GM12878 (cell line): ENCODE results near the gene CSH2. TPM values are rescaled to one million over a fixed set of nuclear protein-coding genes. Genes with fewer than 3 reads are reported as not detected.
A peak's percentile ranks its signal among the peaks of the same experiment; 100 is the strongest.

Experiments used
- ATAC-seq: fragments of 200-7000 bp; cut with Tn5 transposase; 3 replicates; pipeline ENCODE4 v1.9.1; 2020; ENCODE audit warnings: mild to moderate bottlenecking, moderate library complexity
- BruUV-seq: library from RNA; stranded (reverse); fragments of 400-500 nt; replicated peaks from 2 replicates; lab custom pipeline; 2021; lab: Mats Ljungman, UMichigan
- CTCF ChIA-PET: fragments of 300-600 bp; sonication (Branson Sonifier 250); formaldehyde crosslinking; extraction: SDS; loops from one replicate; lab custom pipeline; 2021; ENCODE audit warnings: inconsistent platforms; lab: Yijun Ruan, JAX
- POLR2A ChIA-PET: fragments of 350-600 bp; formaldehyde crosslinking; extraction: SDS; loops from one replicate; lab custom pipeline; 2021; ENCODE audit warnings: inconsistent platforms; lab: Charles Lee
- RAD21 ChIA-PET: fragments of 300-600 bp; sonication (Branson Sonifier 250); formaldehyde crosslinking; loops from one replicate; lab custom pipeline; 2023; ENCODE audit warnings: antibody characterized with exemption; ENCODE audit not compliant: unreplicated experiment; lab: Charles Lee
- SMC1A ChIA-PET: fragments of 300-600 bp; sonication (Branson Sonifier 250); formaldehyde crosslinking; loops from one replicate; lab custom pipeline; 2023; ENCODE audit not compliant: unreplicated experiment, uncharacterized antibody; lab: Charles Lee
- DNase-seq: peaks from one replicate; pipeline ENCODE4 v3.0.0-alpha.2; 2011; ENCODE audit warnings: low read depth, low spot score
- FAIRE-seq: peaks from 3 replicates; lab custom pipeline; 2011; peaks lifted over from hg19 to GRCh38; lab: Jason Lieb, UNC
- H2AFZ ChIP-seq: 2 replicates; pipeline ENCODE4 v1.6.0; 2011; ENCODE audit warnings: low read depth, low read length, control low read depth; ENCODE audit not compliant: control insufficient read depth
- H3K27ac ChIP-seq: 2 replicates; pipeline ENCODE4 v1.5.1; 2011; ENCODE audit warnings: control low read depth; ENCODE audit not compliant: control insufficient read depth, insufficient read depth
- H3K27me3 ChIP-seq, 2 experiments: replicated peaks in 1 of 2; 2 replicates each; pipeline versions ENCODE4 v1.6.0 to v1.6.1; 2011; ENCODE audit warnings: low read length in 1 of 2; ENCODE audit not compliant: control insufficient read depth in 2 of 2, insufficient read depth in 2 of 2
- H3K36me3 ChIP-seq, 2 experiments: 2 replicates each; pipeline ENCODE4 v1.5.1; 2011; ENCODE audit warnings: low read length in 1 of 2; ENCODE audit not compliant: control insufficient read depth in 2 of 2, insufficient read depth in 2 of 2
- H3K4me1 ChIP-seq: 2 replicates; pipeline ENCODE4 v1.6.1; 2011; ENCODE audit warnings: mild to moderate bottlenecking, low read length, moderate library complexity, mixed read lengths; ENCODE audit not compliant: control insufficient read depth, insufficient read depth
- H3K4me2 ChIP-seq: 2 replicates; pipeline ENCODE4 v1.6.0; 2011; ENCODE audit warnings: control low read depth; ENCODE audit not compliant: control insufficient read depth, insufficient read depth
- H3K4me3 ChIP-seq: fragments of 200-600 bp; sonication (generic); 2 replicates; pipeline ENCODE4 v1.5.1; 2016
- H3K79me2 ChIP-seq: 2 replicates; pipeline ENCODE4 v1.6.0; 2011; ENCODE audit warnings: low read length; ENCODE audit not compliant: control insufficient read depth, insufficient read depth
- H3K9ac ChIP-seq: 2 replicates; pipeline ENCODE4 v1.8.0; 2011; ENCODE audit warnings: low read length, control low read depth, mixed read lengths; ENCODE audit not compliant: control insufficient read depth, insufficient read depth
- H3K9me3 ChIP-seq: replicated peaks from 3 replicates; pipeline ENCODE4 v1.5.1; 2011; ENCODE audit warnings: mild to moderate bottlenecking, low read length; ENCODE audit not compliant: control insufficient read depth, insufficient read depth
- H4K20me1 ChIP-seq: 2 replicates; pipeline ENCODE4 v1.6.0; 2011; ENCODE audit not compliant: control insufficient read depth, insufficient read depth
- CEBPB ChIP-seq, 2 experiments: fragments of 150-350 bp in 1 of 2; IDR thresholded peaks; 2 replicates each; pipeline ENCODE4 v1.6.1; 2012 to 2014; ENCODE audit warnings: low read depth in 2 of 2, low read length in 2 of 2, borderline replicate concordance in 1 of 2, inconsistent platforms in 1 of 2
- ETV6 ChIP-seq, 2 experiments: fragments of 450-650 bp in 1 of 2; IDR thresholded peaks in 1 of 2; conservative IDR thresholded peaks in 1 of 2; 2 replicates each; pipeline ENCODE4 v1.6.1; 2014; ENCODE audit warnings: antibody characterized with exemption in 1 of 2, borderline replicate concordance in 1 of 2, low read depth in 1 of 2, mild to moderate bottlenecking in 1 of 2, moderate library complexity in 1 of 2
- FOXK2 ChIP-seq: fragments of 450-650 bp; IDR thresholded peaks from 2 replicates; pipeline ENCODE4 v1.6.1; 2017; ENCODE audit warnings: mild to moderate bottlenecking, moderate library complexity
- KLF5 ChIP-seq: fragments of 450-650 bp; IDR thresholded peaks from 2 replicates; pipeline ENCODE4 v1.6.1; 2014; ENCODE audit warnings: mild to moderate bottlenecking; ENCODE audit not compliant: partially characterized antibody
- MYB ChIP-seq: fragments of 150-350 bp; IDR thresholded peaks from 2 replicates; pipeline ENCODE4 v1.6.1; 2014; ENCODE audit warnings: mild to moderate bottlenecking, low read depth, low read length, borderline replicate concordance
- NR2C1 ChIP-seq: fragments of 450-650 bp; IDR thresholded peaks from 2 replicates; pipeline ENCODE4 v1.6.1; 2017; ENCODE audit warnings: antibody characterized with exemption, mild to moderate bottlenecking, moderate library complexity
- PAX5 ChIP-seq: IDR thresholded peaks from 2 replicates; pipeline ENCODE4 v1.6.1; 2011; ENCODE audit warnings: low read depth, low read length, borderline replicate concordance
- SMAD5 ChIP-seq: IDR thresholded peaks from 2 replicates; pipeline ENCODE4 v1.6.1; 2016; ENCODE audit warnings: antibody characterized with exemption, low read depth
- STAT3 ChIP-seq: IDR thresholded peaks from 2 replicates; pipeline ENCODE4 v1.6.1; 2011; ENCODE audit warnings: low read depth, low read length, improper control_type of control experiment
- ZNF24 ChIP-seq: fragments of 450-650 bp; IDR thresholded peaks from 2 replicates; pipeline ENCODE4 v1.6.1; 2017; ENCODE audit warnings: antibody characterized with exemption, mild to moderate bottlenecking
- WGBS: methylation state at CpG from one replicate; pipeline ENCODE4 v1.1.6; 2016; ENCODE audit warnings: low lambda C conversion rate; ENCODE audit not compliant: insufficient replicate concordance, insufficient coverage; ENCODE audit errors: missing lambda C conversion rate; 5-methylcytosine and 5-hydroxymethylcytosine counted together
- in situ Hi-C: fragments of 300-500 bp; cut with MboI; formaldehyde crosslinking; loops from 9 replicates; pipeline ENCODE4 v1.14.3; 2018; ENCODE audit warnings: mixed read lengths
- intact Hi-C: fragments of 100-400 bp; cut with micrococcal nuclease; formaldehyde crosslinking; loops from one replicate; pipeline ENCODE4 v1.14.2; 2022; ENCODE audit not compliant: unreplicated experiment
- polyA plus RNA-seq, 11 experiments: library from polyadenylated mRNA; depleted of rRNA in 4 of 11; unstranded in 6 of 11; stranded (reverse) in 5 of 11; fragments of >200 nt; fragmentation: Nextera tagmentation in 4 of 11; fragmentation: Illumina TruSeq in 1 of 11; extraction: Ambion mirVana in 4 of 11; extraction: Trizol in 1 of 11; gene quantifications; 1 replicate in 1 of 11; 2 replicates in 10 of 11; pipeline versions ENCODE4 v1.2.1 to v1.2.3, GENCODE V29; 2011 to 2016; ENCODE audit warnings: inconsistent platforms in 2 of 11, missing spikeins in 2 of 11, low read depth in 1 of 11
- total RNA-seq, 4 experiments: library from RNA; depleted of rRNA in 3 of 4; stranded (reverse); fragments of >200 nt in 3 of 4; fragmentation: Illumina TruSeq in 1 of 4; extraction: Trizol in 1 of 4; gene quantifications; 2 replicates each; pipeline versions ENCODE4 v1.2.1 to v1.2.3, GENCODE V29; 2013 to 2021
- TF ChIP-seq, protein P1 (sequence below): fragments of 450-650 bp; IDR thresholded peaks from 2 replicates; pipeline ENCODE4 v1.6.1; 2017; ENCODE audit warnings: low read depth, mild to moderate bottlenecking, moderate library complexity
- TF ChIP-seq, protein P2 (sequence below): fragments of 450-650 bp; formaldehyde crosslinking; IDR thresholded peaks from 2 replicates; pipeline ENCODE4 v1.5.0; 2022; ENCODE audit warnings: mild to moderate bottlenecking, missing genetic modification characterization

Gene CSH2
- total and polyA plus RNA-seq, 10 of the 15 experiments (the other 5 are each of a cell fraction or from before 2014, with no cell fraction given) = not detected

DNA sequence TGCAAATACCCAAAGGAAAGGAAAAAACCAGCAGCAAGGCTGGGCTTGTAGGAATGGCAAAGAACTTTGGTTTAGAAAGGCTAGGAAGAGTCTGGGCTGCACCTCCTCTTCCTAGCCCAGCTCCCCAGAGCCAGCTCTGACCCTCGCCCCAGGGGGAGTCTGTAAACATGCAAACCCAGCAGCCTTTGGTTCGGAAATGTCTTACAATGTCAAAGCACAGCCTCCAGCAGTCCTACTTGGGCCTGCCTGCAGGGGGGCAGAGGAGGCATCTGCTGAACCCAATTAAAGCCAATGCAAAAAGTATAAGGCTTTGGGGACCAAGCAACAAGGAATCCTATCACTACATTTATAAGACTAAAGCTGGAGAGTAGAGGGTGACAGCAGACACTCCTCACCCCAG lies 41.0 kb downstream of the CSH2 start:
- Histone ChIP-seq H3K27ac (no peak overlapping the region), H3K4me1 (peaks cover 10% of the 10 kb centered on the region), H4K20me1 (no peaks in the 10 kb centered on the region), H3K4me3 (no peak overlapping the region), H3K9me3 (no peaks in the 10 kb centered on the region), H3K9ac (no peak overlapping the region), H3K36me3 (peaks cover 37 to 48% of the 10 kb centered on the region in 2 experiments), H3K27me3 (no peaks in the 10 kb centered on the region), H3K79me2 (peaks cover 29% of the 10 kb centered on the region), H2AFZ (no peak overlapping the region), H3K4me2 (no peak overlapping the region)
- TF ChIP-seq ETV6 (conservative IDR thresholded peaks at IDR 0.05 in 1 of 2, IDR thresholded peaks at IDR 0.05 in 1 of 2; ENCODE audit: borderline replicate concordance in 1 of 2, low read depth in 1 of 2) (no peak), PAX5 (no peak), FOXK2 (no peak), STAT3 (no peak), CEBPB (IDR thresholded peaks at IDR 0.05; ENCODE audit: borderline replicate concordance in 1 of 2, low read depth in 2 of 2, low read length in 2 of 2) (no peak), MYB (no peak), ZNF24 (no peak), NR2C1 (no peak), KLF5 (no peak), SMAD5 (no peak)
- TF ChIP-seq, protein P1, sequence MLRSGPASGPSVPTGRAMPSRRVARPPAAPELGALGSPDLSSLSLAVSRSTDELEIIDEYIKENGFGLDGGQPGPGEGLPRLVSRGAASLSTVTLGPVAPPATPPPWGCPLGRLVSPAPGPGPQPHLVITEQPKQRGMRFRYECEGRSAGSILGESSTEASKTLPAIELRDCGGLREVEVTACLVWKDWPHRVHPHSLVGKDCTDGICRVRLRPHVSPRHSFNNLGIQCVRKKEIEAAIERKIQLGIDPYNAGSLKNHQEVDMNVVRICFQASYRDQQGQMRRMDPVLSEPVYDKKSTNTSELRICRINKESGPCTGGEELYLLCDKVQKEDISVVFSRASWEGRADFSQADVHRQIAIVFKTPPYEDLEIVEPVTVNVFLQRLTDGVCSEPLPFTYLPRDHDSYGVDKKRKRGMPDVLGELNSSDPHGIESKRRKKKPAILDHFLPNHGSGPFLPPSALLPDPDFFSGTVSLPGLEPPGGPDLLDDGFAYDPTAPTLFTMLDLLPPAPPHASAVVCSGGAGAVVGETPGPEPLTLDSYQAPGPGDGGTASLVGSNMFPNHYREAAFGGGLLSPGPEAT = no peak
- TF ChIP-seq, protein P2, sequence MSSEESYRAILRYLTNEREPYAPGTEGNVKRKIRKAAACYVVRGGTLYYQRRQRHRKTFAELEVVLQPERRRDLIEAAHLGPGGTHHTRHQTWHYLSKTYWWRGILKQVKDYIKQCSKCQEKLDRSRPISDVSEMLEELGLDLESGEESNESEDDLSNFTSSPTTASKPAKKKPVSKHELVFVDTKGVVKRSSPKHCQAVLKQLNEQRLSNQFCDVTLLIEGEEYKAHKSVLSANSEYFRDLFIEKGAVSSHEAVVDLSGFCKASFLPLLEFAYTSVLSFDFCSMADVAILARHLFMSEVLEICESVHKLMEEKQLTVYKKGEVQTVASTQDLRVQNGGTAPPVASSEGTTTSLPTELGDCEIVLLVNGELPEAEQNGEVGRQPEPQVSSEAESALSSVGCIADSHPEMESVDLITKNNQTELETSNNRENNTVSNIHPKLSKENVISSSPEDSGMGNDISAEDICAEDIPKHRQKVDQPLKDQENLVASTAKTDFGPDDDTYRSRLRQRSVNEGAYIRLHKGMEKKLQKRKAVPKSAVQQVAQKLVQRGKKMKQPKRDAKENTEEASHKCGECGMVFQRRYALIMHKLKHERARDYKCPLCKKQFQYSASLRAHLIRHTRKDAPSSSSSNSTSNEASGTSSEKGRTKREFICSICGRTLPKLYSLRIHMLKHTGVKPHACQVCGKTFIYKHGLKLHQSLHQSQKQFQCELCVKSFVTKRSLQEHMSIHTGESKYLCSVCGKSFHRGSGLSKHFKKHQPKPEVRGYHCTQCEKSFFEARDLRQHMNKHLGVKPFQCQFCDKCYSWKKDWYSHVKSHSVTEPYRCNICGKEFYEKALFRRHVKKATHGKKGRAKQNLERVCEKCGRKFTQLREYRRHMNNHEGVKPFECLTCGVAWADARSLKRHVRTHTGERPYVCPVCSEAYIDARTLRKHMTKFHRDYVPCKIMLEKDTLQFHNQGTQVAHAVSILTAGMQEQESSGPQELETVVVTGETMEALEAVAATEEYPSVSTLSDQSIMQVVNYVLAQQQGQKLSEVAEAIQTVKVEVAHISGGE (CRISPR knock-in tag) = no peak
- FAIRE-seq (no peak), DNase-seq (no peak), ATAC-seq (no peak)
- POLR2A ChIA-PET = interaction anchor here (1.1 kb wide), 1 partner anchor 9 kb away, joined by 3 read pairs; no protein-coding TSS in a partner anchor
- WGBS = 53% methylated on average over 2 of the region's 2 CpGs
- intact Hi-C loops (no loop called here), in situ Hi-C loops (loop anchor here (25.0 kb wide), 1 partner anchor 395 kb away; the partner anchor contains the start of gene CYB561)
- CTCF ChIA-PET = interaction anchor here (0.6 to 0.8 kb wide), 3 partner anchors 8 to 402 kb away, joined by 3 read pairs; no protein-coding TSS in a partner anchor
- BruUV-seq = TSS peak; percentile 34
- SMC1A ChIA-PET = no interaction called here
- RAD21 ChIA-PET = no interaction called here
